ENCODE measurements around the gene APH1A. TPM values are rescaled to one million over a fixed set of nuclear protein-coding genes. Genes with fewer than 3 reads are reported as not detected.

APH1A gene
- total and polyA plus RNA-seq, 2 of the 13 experiments (the other 11 are each of a cell fraction or from before 2014, with no cell fraction given): 114 to 130 TPM

- TF ChIP-seq AFF4 (CRISPR knock-in tag; IDR thresholded peaks at IDR 0.05) (no peak), ZNF121 (CRISPR knock-in tag; IDR thresholded peaks at IDR 0.05) (no peak), GATA4 (IDR thresholded peaks at IDR 0.05; ENCODE audit: borderline replicate concordance, low read depth) (no peak; the same call in 1 of the 2 replicates), ZNF451 (CRISPR knock-in tag; IDR thresholded peaks at IDR 0.05) (no peak), ZNF317 (CRISPR knock-in tag; IDR thresholded peaks at IDR 0.05) (0 out of 2 replicates have a peak, but pooled peaks have one; percentile 21), ZNF543 (CRISPR knock-in tag; IDR thresholded peaks at IDR 0.05) (no peak), CERS6 (CRISPR knock-in tag; IDR thresholded peaks at IDR 0.05) (no peak), HCFC1 (IDR thresholded peaks at IDR 0.05; ENCODE audit: low read depth, low read length) (peak; percentile 84), IRF2 (CRISPR knock-in tag; IDR thresholded peaks at IDR 0.05) (peak; percentile 98), ARID5B (CRISPR knock-in tag; IDR thresholded peaks at IDR 0.05) (peak; percentile 59; the same call in 1 of the 2 replicates), AHDC1 (CRISPR knock-in tag; IDR thresholded peaks at IDR 0.05; ENCODE audit: borderline replicate concordance) (no peak), ZBTB43 (CRISPR knock-in tag; conservative IDR thresholded peaks at IDR 0.05) (no peak; the same call in 1 of the 2 replicates), ARNTL (CRISPR knock-in tag; IDR thresholded peaks at IDR 0.05) (no peak)
Measured at GRCh38 chr1:150268705-150269403, at the start of gene APH1A (continued).

Measured in HepG2 (cell line).